ENCODE data around the gene MT2A. TPM values are rescaled to one million over a fixed set of nuclear protein-coding genes. Genes with fewer than 3 reads are reported as not detected.

Gene MT2A
- total RNA-seq, 1 donor from 2014 or later: 112 TPM

DNA sequence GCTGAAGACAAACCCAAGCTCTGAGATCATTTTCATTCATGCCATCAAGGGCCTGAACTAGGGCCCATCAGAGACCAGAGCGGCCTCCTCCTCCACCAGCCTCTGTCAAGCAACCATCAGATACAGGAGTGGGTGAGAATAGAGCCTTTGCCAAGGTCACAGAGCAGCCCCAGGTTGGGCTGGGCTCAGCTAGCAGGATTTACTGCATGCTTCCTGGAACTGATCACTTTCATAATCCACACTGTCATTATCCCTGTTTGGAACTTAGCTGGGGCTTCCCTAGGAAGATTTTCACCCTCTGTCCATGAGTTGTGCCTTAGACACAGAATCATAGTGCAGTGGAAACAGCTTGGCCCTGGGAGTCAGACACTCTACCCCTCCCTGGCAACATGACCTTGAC is 38.4 kb upstream of the MT2A start:
- no peaks in the 10 kb centered on the region for H3K4me1 ChIP-seq (ENCODE audit: insufficient read depth, low read length)
- Mint-ChIP-seq H3K4me1 (ENCODE audit: low read depth, unreplicated experiment) (no peaks in the 10 kb centered on the region), H3K27me3 (ENCODE audit: low read depth, unreplicated experiment) (peaks cover 41% of the 10 kb centered on the region), H3K36me3 (ENCODE audit: low read depth, unreplicated experiment) (no peaks in the 10 kb centered on the region), H3K4me3 (ENCODE audit: unreplicated experiment) (no peak overlapping the region), H3K9me3 (ENCODE audit: unreplicated experiment) (peaks cover 2% of the 10 kb centered on the region), H3K27ac (ENCODE audit: unreplicated experiment) (no peak overlapping the region)
- H3K27me3 ChIP-seq (ENCODE audit: insufficient read depth, low read length): peaks cover 15% of the 10 kb centered on the region
- H4K20me1 ChIP-seq (ENCODE audit: insufficient read depth, low read length): no peaks in the 10 kb centered on the region
- TF ChIP-seq CTCF (IDR thresholded peaks at IDR 0.05; ENCODE audit: insufficient read depth, low read depth, low read length): no peak
- TF ChIP-seq EZH2 (IDR thresholded peaks at IDR 0.05; ENCODE audit: insufficient read depth, low read length): no peak
- H3K36me3 ChIP-seq (ENCODE audit: insufficient read depth, low read length): no peaks in the 10 kb centered on the region
- DNase-seq (ENCODE audit: low read depth) (no peak), FAIRE-seq (no peak)
- no peaks in the 10 kb centered on the region for H3K9me3 ChIP-seq (ENCODE audit: insufficient read depth, low read depth, low read length)
- H2AFZ ChIP-seq (ENCODE audit: low read depth, low read length): no peak overlapping the region
- no peak overlapping the region for H3K9ac ChIP-seq (ENCODE audit: low read length)
- H3K79me2 ChIP-seq (ENCODE audit: insufficient read depth, low read length): no peaks in the 10 kb centered on the region
- H3K27ac ChIP-seq (ENCODE audit: low read depth, low read length): no peak overlapping the region
- no peak overlapping the region for H3K4me2 ChIP-seq (ENCODE audit: low read length)
- H3K4me3 ChIP-seq (ENCODE audit: insufficient read depth, low read depth, low read length): no peak overlapping the region

- peaks cover 2% of the 10 kb centered on the region for H3K9me3 Mint-ChIP-seq (ENCODE audit: unreplicated experiment)
- no peaks in the 10 kb centered on the region for H3K79me2 ChIP-seq (ENCODE audit: insufficient read depth, low read length)
- no peak overlapping the region for H3K27ac Mint-ChIP-seq (ENCODE audit: unreplicated experiment)
- no peaks in the 10 kb centered on the region for H3K36me3 Mint-ChIP-seq (ENCODE audit: low read depth, unreplicated experiment)
- no peaks in the 10 kb centered on the region for H3K4me1 Mint-ChIP-seq (ENCODE audit: low read depth, unreplicated experiment)
- no peak overlapping the region for H3K4me3 ChIP-seq (ENCODE audit: insufficient read depth, low read depth, low read length)
- no peaks in the 10 kb centered on the region for H3K9me3 ChIP-seq (ENCODE audit: insufficient read depth, low read depth, low read length)
- FAIRE-seq (no peak), DNase-seq (ENCODE audit: low read depth) (no peak)
- H3K4me3 Mint-ChIP-seq (ENCODE audit: unreplicated experiment): no peak overlapping the region
- H3K4me1 ChIP-seq (ENCODE audit: insufficient read depth, low read length): no peaks in the 10 kb centered on the region
- no peak for TF ChIP-seq CTCF (IDR thresholded peaks at IDR 0.05; ENCODE audit: insufficient read depth, low read depth, low read length)
- TF ChIP-seq EZH2 (IDR thresholded peaks at IDR 0.05; ENCODE audit: insufficient read depth, low read length): no peak
- no peak overlapping the region for H3K27ac ChIP-seq (ENCODE audit: low read depth, low read length)
- H3K36me3 ChIP-seq (ENCODE audit: insufficient read depth, low read length): no peaks in the 10 kb centered on the region
- H3K4me2 ChIP-seq (ENCODE audit: low read length): no peak overlapping the region
- no peak overlapping the region for H3K9ac ChIP-seq (ENCODE audit: low read length)
- no peak overlapping the region for H2AFZ ChIP-seq (ENCODE audit: low read depth, low read length)
- H3K27me3 ChIP-seq (ENCODE audit: insufficient read depth, low read length): peaks cover 8% of the 10 kb centered on the region
- H3K27me3 Mint-ChIP-seq (ENCODE audit: low read depth, unreplicated experiment): peaks cover 30% of the 10 kb centered on the region
- H4K20me1 ChIP-seq (ENCODE audit: insufficient read depth, low read length): no peaks in the 10 kb centered on the region
Observed at GRCh38 chr16:56571525-56571924, 36.9 kb upstream of the MT2A start.

DNA sequence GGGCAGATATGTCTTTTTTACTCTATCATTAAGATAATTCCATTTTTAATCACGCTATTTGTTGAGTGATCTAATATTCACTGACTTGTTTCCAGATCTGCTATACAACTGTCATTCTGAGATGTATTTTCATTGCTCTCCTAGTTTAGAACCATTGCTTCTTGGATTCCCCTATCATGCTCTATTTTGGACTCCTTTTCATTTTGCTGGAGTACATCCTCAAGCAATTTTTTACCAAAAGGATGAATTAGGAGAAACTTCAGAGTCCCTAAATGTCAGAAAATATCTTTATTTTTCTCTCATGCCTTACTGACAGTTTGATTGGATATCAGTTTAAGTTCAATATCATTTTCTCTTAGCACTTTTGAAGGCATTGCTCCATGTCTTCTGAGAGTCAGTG is 33.8 kb upstream of the MT2A start:
- H3K27me3 Mint-ChIP-seq (ENCODE audit: low read depth, unreplicated experiment): peaks cover 11% of the 10 kb centered on the region
- H3K27me3 ChIP-seq (ENCODE audit: insufficient read depth, low read length): peaks cover 5% of the 10 kb centered on the region
- no peaks in the 10 kb centered on the region for H3K36me3 ChIP-seq (ENCODE audit: insufficient read depth, low read length)
- no peak overlapping the region for H3K4me3 Mint-ChIP-seq (ENCODE audit: unreplicated experiment)
- no peak overlapping the region for H3K9ac ChIP-seq (ENCODE audit: low read length)
- no peak overlapping the region for H2AFZ ChIP-seq (ENCODE audit: low read depth, low read length)
- no peaks in the 10 kb centered on the region for H3K36me3 Mint-ChIP-seq (ENCODE audit: low read depth, unreplicated experiment)
- no peak overlapping the region for H3K27ac ChIP-seq (ENCODE audit: low read depth, low read length)
- no peak for FAIRE-seq
- H3K4me2 ChIP-seq (ENCODE audit: low read length): no peak overlapping the region
- H3K9me3 Mint-ChIP-seq (ENCODE audit: unreplicated experiment): no peaks in the 10 kb centered on the region
- no peak for DNase-seq (ENCODE audit: low read depth)
- no peaks in the 10 kb centered on the region for H3K4me1 ChIP-seq (ENCODE audit: insufficient read depth, low read length)
- TF ChIP-seq EZH2 (IDR thresholded peaks at IDR 0.05; ENCODE audit: insufficient read depth, low read length): no peak
- TF ChIP-seq CTCF (IDR thresholded peaks at IDR 0.05; ENCODE audit: insufficient read depth, low read depth, low read length): no peak
- no peaks in the 10 kb centered on the region for H4K20me1 ChIP-seq (ENCODE audit: insufficient read depth, low read length)
- no peaks in the 10 kb centered on the region for H3K9me3 ChIP-seq (ENCODE audit: insufficient read depth, low read depth, low read length)
- no peak overlapping the region for H3K27ac Mint-ChIP-seq (ENCODE audit: unreplicated experiment)
- H3K4me1 Mint-ChIP-seq (ENCODE audit: low read depth, unreplicated experiment): no peaks in the 10 kb centered on the region
- H3K79me2 ChIP-seq (ENCODE audit: insufficient read depth, low read length): no peaks in the 10 kb centered on the region
- no peak overlapping the region for H3K4me3 ChIP-seq (ENCODE audit: insufficient read depth, low read depth, low read length)

Measured in astrocyte (in vitro differentiated cells and primary cell).